Putamen (tissue), 1 donor: ENCODE measurements around the gene LCN15.
"Not testable (repeated sequence)": the region's sequence is repeated elsewhere in the genome, so short reads cannot be mapped to it uniquely, and the experiment has no call there.

Experiments used
- DNase-seq: peaks from one replicate; pipeline ENCODE4 v3.0.0-alpha.2; 2016; ENCODE audit warnings: low spot score

LCN15 gene

DNA sequence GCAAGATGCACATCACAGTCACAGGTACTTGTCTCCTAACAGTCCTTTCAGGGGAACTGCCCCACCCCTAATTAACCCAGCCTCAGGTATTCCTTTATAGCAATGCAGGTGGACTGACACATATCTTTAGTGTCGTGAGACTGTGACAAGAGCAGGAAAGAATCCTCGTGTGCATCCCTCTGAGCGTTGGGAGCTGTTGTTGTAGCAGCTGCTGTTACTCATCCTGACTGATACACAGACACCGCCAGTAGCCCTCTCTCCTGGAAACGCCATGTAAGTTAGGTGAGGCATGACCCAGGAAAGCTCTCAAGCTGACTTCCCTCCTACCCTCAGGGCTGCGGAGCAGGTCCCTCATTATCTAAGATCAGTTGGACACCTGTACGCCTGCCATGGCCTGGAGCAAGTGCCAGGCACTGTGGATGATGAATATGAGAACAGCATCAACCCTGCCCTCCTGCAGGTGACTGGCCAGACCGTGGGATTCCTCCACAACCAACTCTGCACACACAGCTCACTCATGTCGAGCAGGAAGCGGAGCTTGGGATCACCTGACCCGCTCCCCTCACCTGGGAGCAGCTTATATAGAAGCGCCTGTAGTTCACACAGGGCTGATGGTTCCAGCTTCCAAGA lies 10.2 kb upstream of the LCN15 start:
- DNase-seq, result no peak

DNA sequence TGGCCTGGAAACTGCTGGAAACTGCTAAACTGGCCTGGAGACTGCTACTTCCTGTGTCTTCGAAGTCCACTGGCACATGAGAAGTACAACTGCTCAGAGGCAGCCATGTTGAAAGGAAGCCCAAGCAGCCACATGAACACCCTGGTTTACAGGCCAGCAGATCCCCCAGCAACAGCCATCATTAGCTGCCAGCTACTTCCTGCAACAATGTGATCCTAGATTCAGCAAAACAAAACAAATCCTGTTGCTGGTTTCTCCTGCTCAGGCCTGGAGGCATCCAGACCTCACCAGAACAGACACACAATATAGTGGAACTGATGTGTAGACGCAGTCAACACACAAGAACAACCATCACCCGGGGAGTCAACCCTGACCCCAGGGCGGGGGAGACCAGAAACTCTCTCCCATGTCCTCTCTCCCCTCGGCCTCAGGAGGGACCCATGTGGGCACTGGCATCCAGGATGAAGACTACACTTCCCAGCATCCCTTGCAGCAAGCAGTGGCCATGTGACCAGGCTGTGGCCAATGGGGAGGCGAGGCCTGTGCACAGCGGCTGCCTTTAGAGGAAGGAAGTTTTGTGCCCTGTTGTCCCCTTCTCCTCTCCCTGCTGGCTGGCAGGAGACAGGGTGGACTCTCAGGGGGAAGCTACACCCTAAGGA lies 9.2 kb upstream of the LCN15 start:
- no peak for DNase-seq

DNA sequence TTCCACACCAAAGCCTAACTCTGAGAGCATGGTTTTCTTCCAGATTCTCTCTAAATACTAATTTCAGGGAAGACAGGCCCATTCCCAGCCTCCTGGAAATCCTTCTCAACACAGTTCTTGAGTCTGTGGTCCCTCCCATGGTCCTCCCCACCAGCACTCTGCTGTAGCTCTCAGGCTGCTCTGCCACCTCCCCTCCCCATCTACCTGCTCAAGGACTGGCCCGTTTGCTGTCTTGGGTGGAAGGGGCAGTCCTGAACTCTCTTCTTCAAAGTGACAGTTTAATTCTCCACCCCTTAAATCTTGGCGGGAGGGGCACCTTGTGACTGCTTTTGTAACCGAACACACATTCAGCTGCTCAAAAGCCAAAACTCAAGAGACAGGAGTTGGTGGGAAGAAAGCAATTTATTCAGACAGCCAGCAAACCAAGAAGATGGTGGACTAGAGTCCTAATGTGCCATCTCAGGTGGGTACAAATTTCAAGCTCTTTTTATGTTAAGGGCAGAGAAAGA lies 7.6 kb upstream of the LCN15 start:
- DNase-seq, result no peak

DNA sequence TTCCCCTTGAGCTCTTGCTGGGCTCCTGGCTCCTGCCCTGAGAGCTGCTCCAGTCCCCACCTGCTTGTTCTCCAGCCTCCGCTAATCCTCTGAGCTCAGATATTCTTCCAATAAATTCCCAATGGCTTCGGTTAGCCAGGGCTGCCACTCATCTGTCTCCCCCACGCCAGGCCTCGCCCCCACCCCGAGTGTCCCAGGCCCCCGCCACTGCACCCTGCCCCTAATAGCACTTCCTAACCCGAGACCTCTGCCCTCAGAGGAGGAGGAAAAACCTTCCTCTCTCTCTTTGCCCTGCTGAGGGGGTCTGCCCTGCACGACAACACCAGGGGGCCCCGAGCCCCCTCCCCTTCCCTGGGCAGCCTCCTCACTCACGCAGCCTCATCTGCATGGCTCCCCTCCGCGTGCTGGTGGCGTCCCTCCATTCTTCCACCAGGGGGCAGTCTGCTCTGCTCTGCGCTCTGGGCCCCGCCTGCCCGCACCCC lies 5.4 kb upstream of the LCN15 start:
- DNase-seq, result no peak

- not testable (repeated sequence) for DNase-seq
Observed at GRCh38 chr9:136766410-136767120, 2.2 kb upstream of the LCN15 start.

GRCh38 chr9:136765745-136766409 lies 1.6 kb upstream of the LCN15 start:
- not testable (repeated sequence) for DNase-seq

GRCh38 chr9:136765041-136765440 lies 723 bp upstream of the LCN15 start:
- no peak for DNase-seq

GRCh38 chr9:136763649-136764035 lies 676 bp downstream of the LCN15 start:
- DNase-seq, result no peak

- DNase-seq, result no peak
Observed at GRCh38 chr9:136762915-136763648, 1.2 kb downstream of the LCN15 start.

DNA sequence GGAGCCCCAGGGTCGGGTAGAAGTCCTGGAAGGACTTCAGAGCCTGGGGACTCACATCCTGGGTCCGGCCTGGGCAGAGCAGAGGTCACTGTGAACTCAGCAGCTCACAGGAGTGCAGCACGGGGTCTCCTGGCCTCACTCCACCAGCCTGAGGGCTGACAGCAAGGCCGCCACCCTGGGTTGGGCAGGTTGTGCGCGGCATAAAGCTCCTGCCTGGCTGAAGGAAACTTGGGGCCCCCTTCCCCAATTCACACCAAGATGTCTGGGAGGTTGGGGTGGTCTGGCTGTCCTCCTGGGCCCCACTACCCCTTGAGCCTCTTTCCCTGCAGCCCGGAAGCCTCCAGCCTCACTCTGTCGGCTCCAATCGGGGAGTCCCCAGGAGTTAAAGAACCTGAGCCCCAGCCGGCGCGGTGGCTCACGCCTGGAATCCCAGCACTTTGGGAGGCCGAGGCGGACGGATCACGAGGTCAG lies 2.1 kb downstream of the LCN15 start:
- no peak for DNase-seq

GRCh38 chr9:136761545-136761981 lies 2.8 kb downstream of the LCN15 start:
- no peak for DNase-seq

GRCh38 chr9:136760834-136761544 lies 3.3 kb downstream of the LCN15 start:
- peak; percentile 33 for DNase-seq

DNA sequence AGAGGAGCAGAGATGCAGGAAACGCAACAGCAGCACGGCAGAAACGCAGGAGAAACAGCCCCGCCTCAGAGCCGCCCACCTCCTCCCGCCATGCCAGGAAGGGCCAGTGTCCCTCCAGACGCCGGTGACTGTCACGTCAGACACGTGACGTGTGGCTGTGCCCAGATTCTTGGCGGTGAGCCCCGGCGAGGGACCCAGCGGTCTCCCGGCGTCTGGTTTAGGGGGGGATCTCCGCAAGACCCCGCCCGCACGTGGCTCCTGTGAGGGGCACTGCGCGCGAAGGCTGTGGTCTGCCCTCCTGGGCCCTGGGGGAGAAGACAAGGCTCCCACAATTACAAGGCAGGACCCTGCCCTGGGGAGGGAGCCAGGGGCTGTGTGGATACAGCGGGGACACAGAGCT lies 3.9 kb downstream of the LCN15 start:
- no peak for DNase-seq

DNA sequence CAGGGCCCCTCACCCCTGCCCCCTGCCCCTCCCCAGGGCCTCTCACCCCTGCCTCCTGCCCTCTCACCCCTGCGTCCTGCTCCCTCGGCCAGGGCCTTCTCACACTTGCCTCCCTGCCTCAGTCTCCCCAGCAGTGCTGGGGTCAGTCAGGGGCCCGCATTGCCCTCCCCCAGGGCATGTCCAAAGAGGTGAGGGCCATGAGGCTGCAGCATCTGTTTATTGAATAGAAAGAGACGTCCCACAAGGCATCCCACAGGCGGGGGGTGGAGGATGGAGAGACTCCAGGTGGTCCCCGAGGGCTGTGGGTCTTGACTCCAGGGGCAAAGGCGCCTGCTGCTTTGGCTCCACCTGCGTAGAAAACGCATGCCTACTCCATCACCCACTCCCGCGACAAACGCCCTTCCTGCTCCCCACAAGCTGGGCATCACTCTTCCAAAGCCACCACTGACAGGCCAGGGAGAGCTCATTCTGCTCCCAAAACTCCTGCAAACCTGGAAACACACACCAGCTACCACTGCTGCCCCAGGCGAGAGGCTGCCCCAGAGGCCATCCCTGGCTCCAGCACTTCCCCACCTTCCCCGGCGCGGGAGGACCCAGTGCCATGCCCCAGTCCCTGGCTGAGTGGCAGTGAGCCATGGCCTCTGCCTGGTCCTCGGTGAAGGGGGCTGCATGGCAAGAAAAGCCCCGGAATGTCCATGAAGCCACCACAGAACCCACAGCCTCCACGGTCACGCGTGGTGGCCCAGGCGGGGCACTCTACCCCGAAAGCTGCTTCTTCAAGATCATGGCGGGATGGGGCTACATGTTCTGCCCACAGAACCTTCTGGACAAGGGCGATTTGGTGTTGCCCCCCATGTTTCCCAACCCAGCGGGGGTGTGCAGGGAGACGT lies 4.6 kb downstream of the LCN15 start:
- no peak for DNase-seq

DNA sequence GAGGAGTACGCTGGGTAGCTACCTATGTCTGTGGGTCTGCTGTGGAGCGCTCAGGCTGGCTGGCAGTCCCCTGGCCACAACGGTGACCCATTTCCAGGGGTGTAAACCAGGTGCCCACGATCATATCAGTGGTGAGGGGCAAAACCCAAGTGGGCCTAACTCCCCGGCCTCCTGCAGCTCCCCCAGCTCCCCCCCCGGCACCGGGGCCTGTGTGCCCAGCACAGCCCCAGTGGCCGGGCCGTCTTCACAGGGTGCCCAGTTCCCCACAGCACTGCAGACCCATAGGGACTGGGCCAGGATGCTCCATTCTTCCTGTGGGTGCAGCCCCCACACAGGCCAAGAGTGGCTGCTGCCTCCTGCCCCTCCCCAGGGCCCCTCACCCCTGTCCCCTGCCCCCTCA lies 5.3 kb downstream of the LCN15 start:
- no peak for DNase-seq

GRCh38 chr9:136757751-136758140 lies 6.6 kb downstream of the LCN15 start:
- no peak for DNase-seq

DNA sequence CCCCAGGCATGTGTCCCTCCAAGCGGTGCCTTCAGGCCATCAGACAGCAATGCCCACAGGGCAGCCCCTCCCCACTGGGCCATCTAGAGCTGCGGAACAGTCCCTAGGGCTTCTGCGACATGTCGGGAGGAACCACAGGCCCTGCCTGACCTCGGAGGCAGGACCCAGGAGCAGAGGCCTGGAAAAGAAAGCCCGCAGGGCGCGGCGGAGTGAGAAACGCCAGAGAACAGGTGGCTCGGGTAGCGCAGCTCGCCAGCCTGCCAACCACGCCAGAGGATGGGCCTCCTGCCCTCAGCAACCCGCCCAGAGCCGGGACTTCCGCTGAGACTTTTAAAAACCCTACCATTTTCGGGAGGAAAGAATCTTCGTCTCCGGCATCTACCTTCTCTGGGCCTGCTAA lies 7.0 kb downstream of the LCN15 start:
- no peak for DNase-seq

DNA sequence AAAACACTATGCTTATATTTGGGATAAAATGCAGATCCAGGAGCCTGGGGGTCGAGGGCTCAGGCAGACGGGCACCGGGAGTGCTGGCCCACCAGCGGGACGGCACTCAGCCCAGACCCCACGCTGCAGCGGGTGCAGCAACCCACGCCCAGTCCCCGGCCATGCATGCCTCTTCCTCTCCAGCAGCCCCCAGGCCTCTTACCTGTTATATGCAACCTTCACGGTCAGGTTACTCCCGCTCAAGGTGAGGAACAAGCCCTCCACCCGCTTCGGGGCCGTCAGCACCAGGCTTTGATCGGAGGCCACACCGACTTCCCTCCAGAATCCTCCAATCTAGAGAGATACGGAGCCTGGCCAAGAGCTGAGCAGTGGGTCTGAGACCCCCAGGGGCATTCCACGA lies 7.5 kb downstream of the LCN15 start:
- DNase-seq, result no peak

- DNase-seq, result no peak
Observed at GRCh38 chr9:136756134-136756438, 8.2 kb downstream of the LCN15 start.
